ENCODE measurements around the gene SORD. TPM values are rescaled to one million over a fixed set of nuclear protein-coding genes. Genes with fewer than 3 reads are reported as not detected.

The SORD gene
- total RNA-seq, 1 donor from 2014 or later = 5.1 TPM

- no peak for DNase-seq
Observed at GRCh38 chr15:45116482-45117307, 93.7 kb downstream of the SORD start.

GRCh38 chr15:45117308-45118130 lies 94.5 kb downstream of the SORD start:
- no peak for DNase-seq

- peak; percentile 78 for DNase-seq
Observed at GRCh38 chr15:45118131-45118588, 95.2 kb downstream of the SORD start.

- no peak for DNase-seq
Observed at GRCh38 chr15:45118996-45119395, 96.0 kb downstream of the SORD start.

GRCh38 chr15:45120081-45120972 lies 97.3 kb downstream of the SORD start:
- DNase-seq = no peak

GRCh38 chr15:45121020-45121419 lies 98.0 kb downstream of the SORD start:
- DNase-seq = no peak

- DNase-seq = no peak
Observed at GRCh38 chr15:45121706-45122417, 98.9 kb downstream of the SORD start.

- DNase-seq = no peak
Observed at GRCh38 chr15:45122719-45123118, 99.7 kb downstream of the SORD start.

- no peak for DNase-seq
Observed at GRCh38 chr15:45123397-45123796, 100.4 kb downstream of the SORD start.

- DNase-seq = no peak
Observed at GRCh38 chr15:45126535-45127158, 103.7 kb downstream of the SORD start.

Small RNAs within 50 kb of the gene (small RNA-seq; reads per million reads assigned to genes)
- gene RF00019 = not detected
- not detected for gene RNU1-78P
- gene RNU6-966P = not detected

Other genes with a start within 250 kb of the SORD start
- not detected for gene TERB2, start 66.5 kb upstream of the SORD start, total RNA-seq
- gene DUOX2, start 91.0 kb downstream of the SORD start, total RNA-seq = not detected
- gene DUOXA2, start 91.1 kb downstream of the SORD start, total RNA-seq = not detected
- 0.31 TPM for gene DUOXA1, start 106.7 kb downstream of the SORD start, total RNA-seq
- gene DUOX1, start 106.8 kb downstream of the SORD start, total RNA-seq = not detected
- gene SHF, start 164.8 kb downstream of the SORD start, total RNA-seq = 54.9 TPM
- gene SLC28A2, start 229.0 kb downstream of the SORD start, total RNA-seq = not detected